HCT116 (cell line): ENCODE data around the gene CILP2. TPM values are rescaled to one million over a fixed set of nuclear protein-coding genes. Genes with fewer than 3 reads are reported as not detected.

ENCODE experiments used
- ATAC-seq: fragments of 200-7000 bp; cut with Tn5 transposase; 2 replicates; pipeline ENCODE4 v1.9.1; 2020; ENCODE audit warnings: mild to moderate bottlenecking, moderate library complexity
- BruUV-seq: library from RNA; stranded (reverse); fragments of 400-500 nt; replicated peaks from 2 replicates; lab custom pipeline; 2021; lab: Mats Ljungman, UMichigan
- CTCF ChIA-PET: fragments of 300-600 bp; sonication (Branson Sonifier 250); formaldehyde crosslinking; loops from one replicate; lab custom pipeline; 2021; ENCODE audit warnings: antibody characterized with exemption; lab: Charles Lee
- POLR2A ChIA-PET: fragments of 300-600, 350-600 bp; sonication (Branson Sonifier 250); formaldehyde crosslinking; loops from one replicate; lab custom pipeline; 2021; ENCODE audit warnings: antibody characterized with exemption; lab: Charles Lee
- RAD21 ChIA-PET, 2 experiments: fragments of 300-600 bp; sonication (Branson Sonifier 250); formaldehyde crosslinking; loops; one replicate each; lab custom pipeline; 2023; ENCODE audit warnings: low total read pairs in 2 of 2; ENCODE audit not compliant: uncharacterized antibody in 2 of 2, unreplicated experiment in 2 of 2, low non-redundant PET in 1 of 2; lab: Charles Lee
- DNase-seq: peaks from one replicate; pipeline ENCODE4 v3.0.0-alpha.2; 2010; ENCODE audit warnings: low read depth, low spot score
- H2AFZ ChIP-seq: fragments of 200-600 bp; shearing (Covaris generic), sonication (generic); 2 replicates; pipeline ENCODE4 v1.6.1; 2017; ENCODE audit warnings: low read depth, mixed run types, mixed read lengths, antibody characterized with exemption, low read length; ENCODE audit not compliant: poor library complexity, severe bottlenecking
- H3K27ac ChIP-seq: 2 replicates; pipeline ENCODE4 v1.5.1; 2012; ENCODE audit warnings: low read depth, low read length
- H3K27me3 ChIP-seq: fragments of 200-600 bp; sonication (generic); 2 replicates; pipeline ENCODE4 v1.6.1; 2016; ENCODE audit warnings: mixed run types, low read length, mixed read lengths; ENCODE audit not compliant: insufficient read depth
- H3K36me3 ChIP-seq, 2 experiments: fragments of 200-500 bp in 1 of 2; fragments of 200-600 bp in 1 of 2; sonication (Bioruptor generic) in 1 of 2; sonication (generic) in 1 of 2; 2 replicates each; pipeline versions ENCODE4 v1.5.1 to v1.6.1; 2014 to 2016; ENCODE audit warnings: low read length in 2 of 2, inconsistent platforms in 1 of 2, mixed read lengths in 1 of 2, mixed run types in 1 of 2; ENCODE audit not compliant: insufficient read depth in 2 of 2, control insufficient read depth in 1 of 2
- H3K4me1 ChIP-seq, 2 experiments: fragments of 200-600 bp in 1 of 2; sonication (generic) in 1 of 2; 2 replicates each; pipeline versions ENCODE4 v1.5.1 to v1.6.1; 2012 to 2017; ENCODE audit warnings: low read length in 2 of 2, inconsistent platforms in 1 of 2, mild to moderate bottlenecking in 1 of 2, mixed read lengths in 1 of 2, mixed run types in 1 of 2, moderate library complexity in 1 of 2; ENCODE audit not compliant: insufficient read depth in 2 of 2, control insufficient read depth in 1 of 2
- H3K4me2 ChIP-seq: fragments of 200-600 bp; sonication (generic); 2 replicates; pipeline ENCODE4 v1.6.1; 2017; ENCODE audit warnings: mixed run types, low read length, mixed read lengths
- H3K4me3 ChIP-seq, 2 experiments: fragments of 200-600 bp in 1 of 2; sonication (generic) in 1 of 2; replicated peaks in 1 of 2; 2 replicates each; pipeline ENCODE4 v1.5.1; 2011 to 2016; ENCODE audit warnings: low read length in 2 of 2, control low read depth in 1 of 2, low read depth in 1 of 2, mild to moderate bottlenecking in 1 of 2, mixed read lengths in 1 of 2, mixed run types in 1 of 2
- H3K79me2 ChIP-seq: fragments of 200-600 bp; sonication (generic); 2 replicates; pipeline ENCODE4 v1.6.1; 2017; ENCODE audit warnings: mild to moderate bottlenecking, mixed run types, low read length, moderate library complexity, mixed read lengths; ENCODE audit not compliant: insufficient read depth
- H3K9ac ChIP-seq: fragments of 200-600 bp; sonication (generic); 2 replicates; pipeline ENCODE4 v1.6.1; 2016; ENCODE audit warnings: low read length, mixed read lengths
- H3K9me2 ChIP-seq: fragments of 200-600 bp; sonication (generic), shearing (Covaris generic); 2 replicates; pipeline ENCODE4 v1.6.1; 2017; ENCODE audit warnings: mixed run types, mild to moderate bottlenecking, moderate library complexity; ENCODE audit not compliant: insufficient read depth
- H3K9me3 ChIP-seq, 2 experiments: fragments of 200-500 bp in 1 of 2; fragments of 200-600 bp in 1 of 2; sonication (Bioruptor generic) in 1 of 2; sonication (generic) in 1 of 2; 2 replicates each; pipeline ENCODE4 v1.6.1; 2014 to 2017; ENCODE audit warnings: low read length in 2 of 2, mixed read lengths in 2 of 2, inconsistent platforms in 1 of 2, low read depth in 1 of 2, mild to moderate bottlenecking in 1 of 2, mixed run types in 1 of 2, moderate library complexity in 1 of 2; ENCODE audit not compliant: control insufficient read depth in 1 of 2, insufficient read depth in 1 of 2
- H4K20me1 ChIP-seq: fragments of 200-600 bp; sonication (generic), shearing (Covaris generic); 2 replicates; pipeline ENCODE4 v1.6.1; 2017; ENCODE audit warnings: mixed run types, mild to moderate bottlenecking, moderate library complexity; ENCODE audit not compliant: insufficient read depth
- ATF3 ChIP-seq: IDR thresholded peaks from 2 replicates; pipeline ENCODE4 v1.6.1; 2012
- CBX3 ChIP-seq: IDR thresholded peaks from 2 replicates; pipeline ENCODE4 v1.6.1; 2012; ENCODE audit warnings: low read depth
- CTCF ChIP-seq, 3 experiments: fragments of 200-600 bp in 1 of 3; sonication (generic) in 1 of 3; IDR thresholded peaks in 2 of 3; conservative IDR thresholded peaks in 1 of 3; 2 replicates each; pipeline ENCODE4 v1.5.1; 2012 to 2017; ENCODE audit warnings: low read depth in 2 of 3, low read length in 2 of 3, antibody characterized with exemption in 1 of 3, borderline replicate concordance in 1 of 3, control low read depth in 1 of 3, mild to moderate bottlenecking in 1 of 3, mixed read lengths in 1 of 3, mixed run types in 1 of 3, moderate library complexity in 1 of 3; ENCODE audit not compliant: insufficient read depth in 1 of 3
- EGR1 ChIP-seq: IDR thresholded peaks from 2 replicates; pipeline ENCODE4 v1.6.1; 2012; ENCODE audit warnings: low read depth
- ELF1 ChIP-seq: IDR thresholded peaks from 2 replicates; pipeline ENCODE4 v1.6.1; 2012; ENCODE audit warnings: low read depth, borderline replicate concordance
- EZH2 ChIP-seq: fragments of 200-600 bp; sonication (generic); IDR thresholded peaks from 2 replicates; pipeline ENCODE4 v1.6.1; 2017; ENCODE audit warnings: antibody characterized with exemption, mixed run types
- EZH2phosphoT487 ChIP-seq: fragments of 200-600 bp; IDR thresholded peaks from 2 replicates; pipeline ENCODE4 v1.6.1; 2018; ENCODE audit warnings: antibody characterized with exemption, borderline replicate concordance
- FOSL1 ChIP-seq: IDR thresholded peaks from 2 replicates; pipeline ENCODE4 v1.6.1; 2012; ENCODE audit warnings: low read depth
- JUND ChIP-seq: IDR thresholded peaks from 2 replicates; pipeline ENCODE4 v1.6.1; 2012
- MAX ChIP-seq: IDR thresholded peaks from 2 replicates; pipeline ENCODE4 v1.6.1; 2012
- POLR2A ChIP-seq: IDR thresholded peaks from 2 replicates; pipeline ENCODE4 v1.7.0; 2011; ENCODE audit warnings: borderline replicate concordance; ENCODE audit not compliant: insufficient read depth, insufficient read length; ENCODE audit errors: extremely low read depth
- RAD21 ChIP-seq: IDR thresholded peaks from 2 replicates; pipeline ENCODE4 v1.6.1; 2012; ENCODE audit warnings: low read depth, mild to moderate bottlenecking
- SIN3A ChIP-seq: IDR thresholded peaks from 2 replicates; pipeline ENCODE4 v1.6.1; 2012; ENCODE audit warnings: low read depth
- SP1 ChIP-seq: IDR thresholded peaks from 2 replicates; pipeline ENCODE4 v1.6.1; 2012; ENCODE audit warnings: low read depth
- SRF ChIP-seq: IDR thresholded peaks from 2 replicates; pipeline ENCODE4 v1.6.1; 2012; ENCODE audit warnings: low read depth
- TCF7L2 ChIP-seq: IDR thresholded peaks from 2 replicates; pipeline ENCODE4 v1.7.0; 2011; ENCODE audit warnings: borderline replicate concordance, inconsistent platforms; ENCODE audit not compliant: insufficient read depth, insufficient read length; ENCODE audit errors: extremely low read depth
- YY1 ChIP-seq: IDR thresholded peaks from 2 replicates; pipeline ENCODE4 v1.6.1; 2011; ENCODE audit warnings: low read length, low read depth, moderate library complexity, mild to moderate bottlenecking; ENCODE audit not compliant: insufficient replicate concordance; ENCODE audit errors: extremely low read depth
- ZBTB33 ChIP-seq: IDR thresholded peaks from 2 replicates; pipeline ENCODE4 v1.6.1; 2011; ENCODE audit warnings: mild to moderate bottlenecking, low read length, moderate library complexity; ENCODE audit not compliant: insufficient replicate concordance; ENCODE audit errors: extremely low read depth
- ZFX ChIP-seq: fragments of 450-650 bp; IDR thresholded peaks from 2 replicates; pipeline ENCODE4 v1.6.1; 2017
- ZNF274 ChIP-seq: fragments of 200-500 bp; sonication (Bioruptor generic); IDR thresholded peaks from 2 replicates; pipeline ENCODE4 v1.6.1; 2014; ENCODE audit warnings: mild to moderate bottlenecking, low read depth, low read length, inconsistent platforms
- intact Hi-C: fragments of 100-400 bp; cut with micrococcal nuclease; formaldehyde crosslinking; loops from 2 replicates; pipeline ENCODE4 v1.10.0; 2022
- total RNA-seq: library from RNA; stranded (reverse); gene quantifications from one replicate; pipeline ENCODE4 v1.2.1, GENCODE V29; 2021; ENCODE audit not compliant: unreplicated experiment

CILP2 gene
- total RNA-seq, 1 experiment from 2014 or later: 13.1 TPM

- H3K4me3 ChIP-seq: no peak overlapping the region
- no peak overlapping the region for H3K4me2 ChIP-seq
- CTCF ChIA-PET: no interaction called here
These were observed 31.5 kb upstream of the CILP2 start for GRCh38 chr19:19506592-19506991.

More at GRCh38 chr19:19506592-19506991, 31.5 kb upstream of the CILP2 start:
- Histone ChIP-seq H3K9ac (no peak overlapping the region), H3K27me3 (no peaks in the 10 kb centered on the region), H3K36me3 (peaks cover 12 to 29% of the 10 kb centered on the region in 2 experiments; a peak in 3 of 4 replicates), H4K20me1 (no peaks in the 10 kb centered on the region), H3K79me2 (no peaks in the 10 kb centered on the region), H3K4me1 (no peaks in the 10 kb centered on the region), H3K27ac (no peak overlapping the region), H2AFZ (no peak overlapping the region), H3K9me2 (no peaks in the 10 kb centered on the region), H3K9me3 (no peaks in the 10 kb centered on the region)
- ChIA-PET RAD21 (no interaction called here), POLR2A (no interaction called here)
- DNase-seq (no peak), ATAC-seq (no peak)
- intact Hi-C loops: no loop called here
- TSS peak; percentile 26 for BruUV-seq
- no peak for TF ChIP-seq JUND
- TF ChIP-seq FOSL1: no peak
- TF ChIP-seq ATF3: no peak
- TF ChIP-seq ZNF274: no peak
- TF ChIP-seq YY1: no peak
- TF ChIP-seq RAD21: no peak
- TF ChIP-seq POLR2A: no peak
- no peak for TF ChIP-seq ELF1
- no peak for TF ChIP-seq CTCF (IDR thresholded peaks at IDR 0.05 in 2 of 3, conservative IDR thresholded peaks at IDR 0.05 in 1 of 3; ENCODE audit: borderline replicate concordance in 1 of 3, insufficient read depth in 1 of 3, low read depth in 2 of 3, low read length in 2 of 3)
- no peak for TF ChIP-seq CBX3
- no peak for TF ChIP-seq SP1
- TF ChIP-seq TCF7L2: no peak
- TF ChIP-seq MAX: no peak
- TF ChIP-seq EZH2phosphoT487: no peak
- TF ChIP-seq ZFX: no peak
- no peak for TF ChIP-seq ZBTB33
- no peak for TF ChIP-seq SRF
- TF ChIP-seq EZH2: no peak
- no peak for TF ChIP-seq EGR1
- TF ChIP-seq SIN3A: no peak
